ENCODE data around the gene TTBK2. TPM values are rescaled to one million over a fixed set of nuclear protein-coding genes. Genes with fewer than 3 reads are reported as not detected.

Gene TTBK2
- total RNA-seq, 4 donors from 2014 or later, result 8.3 to 28.8 (median 11.8) TPM

GRCh38 chr15:42803436-42803835, 117.1 kb downstream of the TTBK2 start:
- ATAC-seq (ENCODE audit: low FRiP score), result no peak

GRCh38 chr15:42802168-42802567, 118.4 kb downstream of the TTBK2 start:
- TF ChIP-seq CTCF (IDR thresholded peaks at IDR 0.05), result no peak
- DNase-seq (ENCODE audit: low spot score) (no peak), ATAC-seq (ENCODE audit: low FRiP score) (no peak)

More at GRCh38 chr15:42803436-42803835, 117.1 kb downstream of the TTBK2 start:
- no peak for TF ChIP-seq CTCF (IDR thresholded peaks at IDR 0.05)
- no peak for DNase-seq (ENCODE audit: low spot score)

- ATAC-seq (ENCODE audit: low FRiP score) (no peak), DNase-seq (ENCODE audit: low spot score) (no peak)
- TF ChIP-seq CTCF (IDR thresholded peaks at IDR 0.05), result no peak
Observed at GRCh38 chr15:42800731-42801474, 119.7 kb downstream of the TTBK2 start.

DNA sequence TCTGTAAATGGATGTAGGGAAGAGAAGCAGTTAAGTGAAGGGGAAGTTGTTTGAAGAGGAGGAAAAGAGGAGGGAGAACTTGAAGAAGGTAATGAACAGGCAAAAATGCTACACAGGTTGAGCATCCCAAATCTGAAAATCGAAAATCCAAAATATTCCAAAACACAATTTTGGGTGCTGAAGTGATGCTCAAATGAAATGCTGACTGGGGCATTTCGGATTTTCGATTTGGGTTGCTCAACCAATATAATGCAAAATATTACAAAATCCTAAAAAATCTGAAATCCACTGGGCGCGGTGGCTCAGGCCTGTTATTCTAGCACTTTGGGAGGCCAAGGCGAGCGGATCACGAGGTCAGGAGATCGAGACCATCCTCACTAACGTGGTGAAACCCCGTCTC, 121.8 kb downstream of the TTBK2 start:
- ATAC-seq (ENCODE audit: low FRiP score) (no peak), DNase-seq (ENCODE audit: low spot score) (no peak)
- no peak for TF ChIP-seq CTCF (IDR thresholded peaks at IDR 0.05)

DNA sequence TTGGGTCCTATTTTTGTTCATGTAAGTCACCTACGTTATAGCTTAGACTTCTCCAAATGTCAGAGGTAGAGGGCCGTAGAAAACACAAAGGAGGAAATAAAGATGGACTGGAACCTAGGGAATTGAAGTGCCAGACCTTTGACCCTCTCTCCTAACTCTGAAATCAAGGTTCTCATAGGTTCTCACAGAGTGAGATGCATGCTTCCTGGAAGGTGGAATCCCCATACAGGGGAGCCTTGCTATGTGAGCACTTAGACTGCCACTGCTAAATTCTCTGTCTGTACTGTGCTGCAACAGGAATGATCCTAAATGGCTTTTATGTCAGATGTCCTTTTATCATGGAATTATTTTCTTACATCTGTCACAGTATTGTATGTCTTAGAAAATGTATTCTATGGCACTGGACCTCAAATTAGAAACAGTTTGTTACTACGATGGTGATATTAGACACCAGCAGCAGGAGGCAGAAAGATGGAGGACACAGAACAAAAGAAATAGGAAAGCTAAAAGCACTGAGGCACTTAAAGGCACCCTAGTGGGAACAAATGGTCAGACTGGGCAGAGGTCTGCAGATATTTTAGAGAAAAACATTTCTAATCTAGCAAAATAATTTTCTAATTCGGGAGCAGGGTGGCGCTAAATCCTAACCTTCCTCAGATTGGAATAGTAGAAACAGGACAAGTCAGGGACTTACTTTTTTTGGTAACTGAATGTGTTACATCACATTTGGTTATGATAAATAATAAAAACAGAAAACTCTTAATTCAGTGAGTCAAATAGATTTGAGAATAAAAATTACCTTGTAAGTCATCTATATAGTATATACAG, 123.4 kb downstream of the TTBK2 start:
- ATAC-seq (ENCODE audit: low FRiP score) (peak; percentile 6), DNase-seq (ENCODE audit: low spot score) (no peak)

GRCh38 chr15:42788725-42789124, 131.9 kb downstream of the TTBK2 start:
- no peak for DNase-seq (ENCODE audit: low spot score)
- TF ChIP-seq CTCF (IDR thresholded peaks at IDR 0.05), result no peak
- ATAC-seq (ENCODE audit: low FRiP score), result no peak

More for the DNA sequence above, 123.4 kb downstream of the TTBK2 start:
- TF ChIP-seq CTCF (IDR thresholded peaks at IDR 0.05), result no peak
